NCI-H526 (cell line): ENCODE data around the gene ICOSLG.
A peak's percentile ranks its signal among the peaks of the same experiment; 100 is the strongest.
"Not testable (repeated sequence)": the region's sequence is repeated elsewhere in the genome, so short reads cannot be mapped to it uniquely, and the experiment has no call there.

Experiments used
- DNase-seq, 2 experiments: peaks; one replicate each; lab custom pipeline; 2025; lab: John Stamatoyannopoulos, UW

Gene ICOSLG

GRCh38 chr21:44223334-44223733 lies 17.4 kb downstream of the ICOSLG start:
- DNase-seq = not testable (repeated sequence)

GRCh38 chr21:44220674-44221073 lies 20.1 kb downstream of the ICOSLG start:
- not testable (repeated sequence) for DNase-seq

- DNase-seq = not testable (repeated sequence)
These were observed 22.3 kb downstream of the ICOSLG start for GRCh38 chr21:44218461-44218860.

- not testable (repeated sequence) for DNase-seq
These were observed 28.8 kb downstream of the ICOSLG start for GRCh38 chr21:44211978-44212377.

- not testable (repeated sequence) for DNase-seq
These were observed 29.2 kb downstream of the ICOSLG start for GRCh38 chr21:44211574-44211973.

GRCh38 chr21:44207860-44208646 lies 32.7 kb downstream of the ICOSLG start:
- DNase-seq = not testable (repeated sequence)

GRCh38 chr21:44206698-44207676 lies 33.8 kb downstream of the ICOSLG start:
- not testable (repeated sequence) for DNase-seq

- not testable (repeated sequence) for DNase-seq
These were observed 34.6 kb downstream of the ICOSLG start for GRCh38 chr21:44206187-44206586.

- not testable (repeated sequence) for DNase-seq
These were observed 38.0 kb downstream of the ICOSLG start for GRCh38 chr21:44202590-44203299.

GRCh38 chr21:44199997-44200396 lies 40.7 kb downstream of the ICOSLG start:
- not testable (repeated sequence) for DNase-seq

GRCh38 chr21:44199448-44199847 lies 41.3 kb downstream of the ICOSLG start:
- peak; percentile 80 to 89 for DNase-seq

GRCh38 chr21:44197156-44197516 lies 43.6 kb downstream of the ICOSLG start:
- DNase-seq = not testable (repeated sequence)

- not testable (repeated sequence) for DNase-seq
These were observed 44.3 kb downstream of the ICOSLG start for GRCh38 chr21:44196212-44197155.

GRCh38 chr21:44194888-44195287 lies 45.9 kb downstream of the ICOSLG start:
- not testable (repeated sequence) for DNase-seq

- not testable (repeated sequence) for DNase-seq
These were observed 46.3 kb downstream of the ICOSLG start for GRCh38 chr21:44194451-44194850.

GRCh38 chr21:44193108-44193507 lies 47.6 kb downstream of the ICOSLG start:
- DNase-seq = not testable (repeated sequence)

GRCh38 chr21:44190349-44191271 lies 50.1 kb downstream of the ICOSLG start:
- not testable (repeated sequence) for DNase-seq

- DNase-seq = not testable (repeated sequence)
These were observed 55.9 kb downstream of the ICOSLG start for GRCh38 chr21:44184862-44185261.

GRCh38 chr21:44182202-44182601 lies 58.5 kb downstream of the ICOSLG start:
- DNase-seq = not testable (repeated sequence)

- DNase-seq = not testable (repeated sequence)
These were observed 59.2 kb downstream of the ICOSLG start for GRCh38 chr21:44181506-44181905.
